Ishikawa (cell line): Measurements from ENCODE around the gene SCNN1B.

ENCODE experiments used
- CEBPB ChIP-seq: IDR thresholded peaks from 2 replicates; pipeline ENCODE4 v1.6.1; 2012
- CREB1 ChIP-seq: IDR thresholded peaks from 2 replicates; pipeline ENCODE4 v1.6.1; 2012; ENCODE audit warnings: low read depth
- EP300 ChIP-seq: IDR thresholded peaks from 2 replicates; pipeline ENCODE4 v1.6.1; 2012; ENCODE audit warnings: borderline replicate concordance
- FOXM1 ChIP-seq: IDR thresholded peaks from 2 replicates; pipeline ENCODE4 v1.6.1; 2012; ENCODE audit warnings: low read depth, borderline replicate concordance
- MAX ChIP-seq: IDR thresholded peaks from 2 replicates; pipeline ENCODE4 v1.6.1; 2012
- REST ChIP-seq: IDR thresholded peaks from 2 replicates; pipeline ENCODE4 v1.6.1; 2012; ENCODE audit warnings: low read depth, mild to moderate bottlenecking
- TAF1 ChIP-seq: IDR thresholded peaks from 2 replicates; pipeline ENCODE4 v1.6.1; 2012; ENCODE audit warnings: low read depth, mild to moderate bottlenecking
- TEAD4 ChIP-seq: IDR thresholded peaks from 2 replicates; pipeline ENCODE4 v1.6.1; 2012
- YY1 ChIP-seq: IDR thresholded peaks from 2 replicates; pipeline ENCODE4 v1.6.1; 2012; ENCODE audit warnings: low read depth
- ZBTB7A ChIP-seq: IDR thresholded peaks from 2 replicates; pipeline ENCODE4 v1.6.1; 2012; ENCODE audit warnings: low read depth

GRCh38 chr16:23395732-23396131 is 93.6 kb downstream of the SCNN1B start:
- TF ChIP-seq CEBPB (no peak), EP300 (no peak), CREB1 (no peak), FOXM1 (no peak), ZBTB7A (no peak), REST (no peak), YY1 (no peak), MAX (no peak), TAF1 (no peak), TEAD4 (no peak)
